Cardiac fibroblast (primary cell): ENCODE measurements around the gene LRP1B.

ENCODE experiments used
- DNase-seq, 2 donors: peaks; one replicate each; pipeline versions ENCODE4 v3.0.0 to v3.0.0-alpha.2; 2010; ENCODE audit warnings: low read depth in 2 of 2
- H3K4me3 ChIP-seq, 2 donors: replicated peaks in 1 of 2; 1 replicate in 1 of 2; 2 replicates in 1 of 2; pipeline ENCODE4 v1.5.1; 2011; ENCODE audit warnings: low read depth in 2 of 2, low read length in 2 of 2, mild to moderate bottlenecking in 2 of 2, moderate library complexity in 1 of 2
- CTCF ChIP-seq: IDR thresholded peaks from one replicate; pipeline ENCODE4 v1.5.1; 2011; ENCODE audit warnings: low read depth, mild to moderate bottlenecking, low read length, inconsistent platforms

The LRP1B gene

GRCh38 chr2:140249821-140250220, 1881.0 kb downstream of the LRP1B start:
- TF ChIP-seq CTCF: no peak
- DNase-seq: no peak
- no peak overlapping the region for H3K4me3 ChIP-seq

- TF ChIP-seq CTCF: no peak
These were observed 1882.2 kb downstream of the LRP1B start for GRCh38 chr2:140248623-140249022.

GRCh38 chr2:140247451-140248195, 1883.2 kb downstream of the LRP1B start:
- TF ChIP-seq CTCF: no peak
- DNase-seq: peak; percentile 27 to 84
- H3K4me3 ChIP-seq: no peak overlapping the region

More at GRCh38 chr2:140248623-140249022, 1882.2 kb downstream of the LRP1B start:
- peak; percentile 7 to 71 for DNase-seq
- no peak overlapping the region for H3K4me3 ChIP-seq

GRCh38 chr2:140246957-140247356, 1883.9 kb downstream of the LRP1B start:
- H3K4me3 ChIP-seq: no peak overlapping the region
- no peak for DNase-seq
- TF ChIP-seq CTCF: no peak

- TF ChIP-seq CTCF: no peak
- no peak for DNase-seq
These were observed 1884.8 kb downstream of the LRP1B start for GRCh38 chr2:140246058-140246457.

GRCh38 chr2:140242889-140243288, 1887.9 kb downstream of the LRP1B start:
- no peak for TF ChIP-seq CTCF
- no peak for DNase-seq
- H3K4me3 ChIP-seq: no peak overlapping the region

More at GRCh38 chr2:140246058-140246457, 1884.8 kb downstream of the LRP1B start:
- no peak overlapping the region for H3K4me3 ChIP-seq
